Lung (tissue), 12 donors: Measurements from ENCODE around the gene TRA2A. TPM values are rescaled to one million over a fixed set of nuclear protein-coding genes. Genes with fewer than 3 reads are reported as not detected.
"Not testable (repeated sequence)": the region's sequence is repeated elsewhere in the genome, so short reads cannot be mapped to it uniquely, and the experiment has no call there.

Source experiments
- ATAC-seq: fragments of 200-7000 bp; cut with Tn5 transposase; one replicate; pipeline ENCODE4 v1.9.1; 2020; ENCODE audit warnings: moderate number of reproducible peaks; ENCODE audit not compliant: insufficient read depth, low FRiP score
- DNase-seq, 3 donors: peaks; one replicate each; pipeline ENCODE4 v3.0.0-alpha.2; 2013 to 2017
- H3K27ac ChIP-seq, 2 donors: one replicate each; pipeline ENCODE4 v1.5.1; 2013; ENCODE audit warnings: mild to moderate bottlenecking in 2 of 2, moderate library complexity in 2 of 2, control low read depth in 1 of 2, inconsistent platforms in 1 of 2, low read depth in 1 of 2, low read length in 1 of 2
- H3K27me3 ChIP-seq, 3 donors: one replicate each; pipeline ENCODE4 v1.5.1; 2013; ENCODE audit warnings: low read length in 2 of 3; ENCODE audit not compliant: control insufficient read depth in 3 of 3, insufficient read depth in 3 of 3
- H3K36me3 ChIP-seq, 4 donors: one replicate each; pipeline ENCODE4 v1.5.1; 2013; ENCODE audit warnings: low read length in 4 of 4, mild to moderate bottlenecking in 1 of 4, moderate library complexity in 1 of 4; ENCODE audit not compliant: control insufficient read depth in 4 of 4, insufficient read depth in 4 of 4
- H3K4me1 ChIP-seq, 5 donors: one replicate each; pipeline ENCODE4 v1.5.1; 2013; ENCODE audit warnings: low read length in 5 of 5, mild to moderate bottlenecking in 2 of 5, moderate library complexity in 1 of 5; ENCODE audit not compliant: control insufficient read depth in 5 of 5, insufficient read depth in 5 of 5
- H3K4me3 ChIP-seq: one replicate; pipeline ENCODE4 v1.5.1; 2013; ENCODE audit warnings: mild to moderate bottlenecking, control low read depth, moderate library complexity
- H3K9ac ChIP-seq, 2 donors: one replicate each; pipeline ENCODE4 v1.5.1; 2013; ENCODE audit warnings: low read length in 2 of 2, control low read depth in 1 of 2; ENCODE audit not compliant: insufficient read depth in 1 of 2
- H3K9me3 ChIP-seq, 4 donors: one replicate each; pipeline ENCODE4 v1.5.1; 2013; ENCODE audit warnings: low read length in 3 of 4, mild to moderate bottlenecking in 1 of 4, moderate library complexity in 1 of 4; ENCODE audit not compliant: control insufficient read depth in 4 of 4, insufficient read depth in 3 of 4
- WGBS, 2 donors: extraction: QIAGEN DNeasy Blood & Tissue Kit; methylation state at CpG; one replicate each; pipeline ENCODE4 v1.1.7; 2013; 5-methylcytosine and 5-hydroxymethylcytosine counted together
- polyA plus RNA-seq, 2 donors: library from polyadenylated mRNA; stranded (reverse); fragments of 200-250 nt; gene quantifications; one replicate each; pipeline ENCODE4 v1.2.1, GENCODE V29; 2013
- total RNA-seq, 2 donors: library from RNA; depleted of rRNA in 1 of 2; stranded (reverse); fragments of >200 nt in 1 of 2; gene quantifications; one replicate each; pipeline ENCODE4 v1.2.1, GENCODE V29; 2014 to 2021
- TF ChIP-seq, protein P1 (sequence below): IDR thresholded peaks from 2 replicates; pipeline ENCODE4 v1.5.1; 2012; ENCODE audit warnings: mild to moderate bottlenecking; ENCODE audit errors: control extremely low read depth, extremely low read depth
- donor health status: control.
- donor health status: control.
- donor health status: Bipolar disorder and iron deficiency.
- donor health status: healthy.
- donor health status: DM: yes; HTN: yes; CAD: no.

Gene TRA2A
- total and polyA plus RNA-seq, 4 donors: 46.3 to 99.0 (median 82.4) TPM

DNA sequence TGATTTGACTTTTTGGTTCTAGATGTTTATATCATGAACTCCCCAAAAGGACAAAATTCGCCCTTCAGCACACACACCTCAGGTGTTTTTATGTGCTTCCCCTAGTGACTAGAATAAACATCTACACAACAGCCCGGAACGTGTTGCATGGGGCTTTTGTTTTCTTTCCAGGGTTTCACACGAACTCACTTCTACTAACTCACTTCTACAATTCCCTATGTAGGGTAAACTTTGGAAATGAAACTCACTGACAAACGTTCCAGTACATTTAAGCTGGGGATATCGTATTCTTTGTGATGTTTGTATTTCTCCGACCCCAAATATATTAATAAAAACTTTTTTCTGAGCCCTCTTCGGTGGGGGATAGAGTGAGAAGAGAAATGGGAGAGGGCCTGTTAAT lies 1.4 kb downstream of the TRA2A start:
- Histone ChIP-seq H3K27me3 (no peaks in the 10 kb centered on the region), H3K4me1 (peaks cover 0 to 33% (median 14%) of the 10 kb centered on the region in 5 donors), H3K4me3 (peak overlapping the region; percentile 24), H3K9ac (peak overlapping the region; percentile 100), H3K27ac (no peak overlapping the region), H3K36me3 (peaks cover 0 to 9% (median 0%) of the 10 kb centered on the region in 4 donors), H3K9me3 (no peaks in the 10 kb centered on the region)
- DNase-seq (peak; percentile 36 to 74 (median 72)), ATAC-seq (no peak)
- WGBS, 2 donors: 1% methylated on average over 8 of the region's 8 CpGs
- TF ChIP-seq, protein P1, sequence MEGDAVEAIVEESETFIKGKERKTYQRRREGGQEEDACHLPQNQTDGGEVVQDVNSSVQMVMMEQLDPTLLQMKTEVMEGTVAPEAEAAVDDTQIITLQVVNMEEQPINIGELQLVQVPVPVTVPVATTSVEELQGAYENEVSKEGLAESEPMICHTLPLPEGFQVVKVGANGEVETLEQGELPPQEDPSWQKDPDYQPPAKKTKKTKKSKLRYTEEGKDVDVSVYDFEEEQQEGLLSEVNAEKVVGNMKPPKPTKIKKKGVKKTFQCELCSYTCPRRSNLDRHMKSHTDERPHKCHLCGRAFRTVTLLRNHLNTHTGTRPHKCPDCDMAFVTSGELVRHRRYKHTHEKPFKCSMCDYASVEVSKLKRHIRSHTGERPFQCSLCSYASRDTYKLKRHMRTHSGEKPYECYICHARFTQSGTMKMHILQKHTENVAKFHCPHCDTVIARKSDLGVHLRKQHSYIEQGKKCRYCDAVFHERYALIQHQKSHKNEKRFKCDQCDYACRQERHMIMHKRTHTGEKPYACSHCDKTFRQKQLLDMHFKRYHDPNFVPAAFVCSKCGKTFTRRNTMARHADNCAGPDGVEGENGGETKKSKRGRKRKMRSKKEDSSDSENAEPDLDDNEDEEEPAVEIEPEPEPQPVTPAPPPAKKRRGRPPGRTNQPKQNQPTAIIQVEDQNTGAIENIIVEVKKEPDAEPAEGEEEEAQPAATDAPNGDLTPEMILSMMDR: no peak

DNA sequence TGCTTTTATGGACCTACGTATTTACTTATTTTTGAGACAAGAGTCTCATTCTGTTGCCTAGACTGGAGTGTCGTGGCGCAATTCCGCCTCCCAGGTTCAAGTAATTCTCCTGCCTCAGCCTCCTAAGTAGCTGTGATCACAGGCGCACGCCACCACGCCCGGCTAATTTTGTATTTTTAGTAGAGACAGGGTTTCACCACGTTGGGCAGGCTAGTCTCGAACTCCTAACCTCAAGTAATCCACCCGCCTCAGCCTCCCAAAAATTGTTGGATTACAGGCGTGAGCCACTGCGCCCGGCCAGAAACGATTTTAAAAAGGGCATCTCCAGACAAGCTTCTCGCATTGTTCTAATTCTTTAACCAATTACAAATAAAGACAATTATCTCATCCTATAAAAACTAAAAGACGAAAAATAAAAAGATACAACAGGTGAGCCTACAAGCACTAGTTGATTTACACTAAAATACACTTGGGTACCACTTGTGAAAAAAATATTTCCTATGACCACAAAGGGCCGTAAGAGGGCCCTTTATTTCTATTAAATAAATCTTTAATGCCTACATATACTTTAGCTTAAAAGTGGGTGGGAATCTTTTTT lies 2.4 kb downstream of the TRA2A start:
- WGBS, 2 donors: 78 to 87% methylated on average over 18 of the region's 18 CpGs
- Histone ChIP-seq H3K27me3 (no peaks in the 10 kb centered on the region), H3K4me3 (no peak overlapping the region), H3K27ac (no peak overlapping the region), H3K9ac (peak overlapping the region in 1 of 2 donors; percentile 100), H3K36me3 (peaks cover 0 to 9% (median 0%) of the 10 kb centered on the region in 4 donors), H3K4me1 (peaks cover 0 to 37% (median 14%) of the 10 kb centered on the region in 5 donors), H3K9me3 (no peaks in the 10 kb centered on the region)
- no peak for ATAC-seq
- TF ChIP-seq, protein P1: no peak
- DNase-seq: no peak

DNA sequence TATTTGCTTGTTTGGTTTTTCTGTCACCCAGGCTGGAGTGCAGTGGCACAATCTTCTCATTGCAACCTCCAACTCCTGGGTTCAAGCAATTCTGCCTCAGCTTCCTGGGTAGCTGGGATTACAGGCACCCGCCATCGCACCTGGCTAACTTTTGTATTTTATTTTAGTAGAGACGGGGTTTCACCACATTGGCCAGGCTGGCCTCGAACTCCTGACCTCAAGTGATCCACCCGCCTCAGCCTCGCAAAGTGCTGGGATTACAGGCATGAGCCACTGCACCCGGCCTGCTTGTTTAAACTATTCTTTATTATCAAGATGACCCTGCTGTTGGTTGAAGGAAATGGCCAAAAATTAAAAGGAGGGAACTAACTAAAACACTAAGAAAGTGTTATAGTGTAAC lies 6.2 kb downstream of the TRA2A start:
- Histone ChIP-seq H3K4me1 (peaks cover 0 to 43% (median 14%) of the 10 kb centered on the region in 5 donors), H3K36me3 (peaks cover 7 to 12% (median 11%) of the 10 kb centered on the region in 4 donors)
- not testable (repeated sequence) for H3K9me3 ChIP-seq, H3K27ac ChIP-seq, H3K9ac ChIP-seq, ATAC-seq, DNase-seq, H3K27me3 ChIP-seq, H3K4me3 ChIP-seq
- WGBS, 2 donors: 83 to 85% methylated on average over 7 of the region's 7 CpGs

DNA sequence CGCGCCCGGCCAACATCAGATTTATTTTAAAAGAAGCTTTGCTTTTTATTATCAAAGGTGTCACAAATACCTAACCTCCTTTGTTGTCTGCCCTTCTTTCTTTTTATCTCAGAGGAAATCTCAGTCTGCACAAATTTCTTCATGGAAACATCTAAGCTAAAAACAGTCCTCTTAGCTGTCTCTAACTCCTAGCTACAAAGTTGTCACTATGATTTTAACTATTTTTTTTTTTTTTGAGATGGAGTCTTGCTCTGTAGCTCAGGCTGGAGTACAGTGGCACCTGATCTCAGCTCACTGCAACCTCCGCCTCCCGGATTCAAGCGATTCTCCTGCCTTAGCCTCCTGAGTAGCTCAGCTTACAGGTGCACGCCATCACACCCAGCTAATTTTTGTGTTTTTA lies 7.3 kb downstream of the TRA2A start:
- H3K9me3 ChIP-seq: no peaks in the 10 kb centered on the region
- H3K27me3 ChIP-seq: no peaks in the 10 kb centered on the region
- WGBS, 2 donors: 94 to 95% methylated on average over 7 of the region's 7 CpGs
- no peak overlapping the region for H3K9ac ChIP-seq
- H3K4me1 ChIP-seq: peaks cover 0 to 42% (median 13%) of the 10 kb centered on the region in 5 donors
- TF ChIP-seq, protein P1: no peak
- no peak overlapping the region for H3K27ac ChIP-seq
- ATAC-seq: no peak
- DNase-seq: no peak
- H3K4me3 ChIP-seq: no peak overlapping the region
- H3K36me3 ChIP-seq: peaks cover 10 to 16% (median 15%) of the 10 kb centered on the region in 4 donors
